ENCODE results near the gene CALR. TPM values are rescaled to one million over a fixed set of nuclear protein-coding genes. Genes with fewer than 3 reads are reported as not detected.
"Not testable (repeated sequence)": the region's sequence is repeated elsewhere in the genome, so short reads cannot be mapped to it uniquely, and the experiment has no call there.

Gene CALR
- total RNA-seq, 2 experiments from 2014 or later, result 522 to 531 TPM

DNA sequence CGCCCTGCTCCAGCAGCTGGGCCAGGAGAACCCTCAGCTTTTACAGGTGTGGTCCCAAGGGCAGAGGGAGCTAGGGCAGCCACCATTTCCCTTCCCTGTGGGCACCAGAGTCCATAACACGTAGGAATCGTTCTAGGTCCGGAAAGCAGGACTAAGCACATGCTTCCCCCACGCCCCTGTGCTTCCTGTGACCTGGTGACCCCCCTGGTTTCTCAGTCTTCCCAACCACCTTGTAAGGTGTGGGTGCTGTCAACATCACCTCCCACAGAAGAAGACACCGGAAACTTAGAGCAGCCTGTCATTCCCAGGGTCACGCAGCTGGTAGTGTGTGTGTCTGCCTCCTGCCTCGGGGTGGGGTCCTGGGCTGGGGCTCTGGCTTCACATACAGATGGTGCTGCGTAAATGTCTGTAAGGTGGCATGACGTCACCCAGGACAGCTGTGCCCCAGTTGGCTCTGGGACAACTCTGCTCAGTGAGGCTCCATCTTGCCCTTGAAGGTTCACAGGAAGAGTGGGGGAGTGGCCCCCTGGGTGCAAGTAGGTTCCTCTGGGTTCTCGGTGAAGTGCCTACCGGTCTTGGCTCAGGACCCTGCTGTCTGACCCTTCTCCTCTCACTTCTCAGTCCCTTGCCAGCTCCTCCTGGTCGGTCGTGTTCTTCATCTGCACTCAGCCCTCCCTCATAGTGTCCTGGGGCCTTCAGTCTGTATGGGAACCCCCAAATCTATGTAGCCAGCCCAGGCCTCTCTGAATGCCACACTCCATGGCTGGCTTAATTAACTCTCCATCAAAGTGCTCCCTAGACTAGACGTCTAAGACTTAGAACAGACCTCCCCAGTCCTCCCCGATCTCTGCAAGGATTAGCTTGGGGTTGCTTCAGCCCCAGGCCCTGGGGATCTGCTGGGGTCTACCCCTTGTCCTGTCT, 11.2 kb downstream of the CALR start:
- ATAC-seq (ENCODE audit: low read depth) (no peak), DNase-seq (no peak)
- peaks cover 30% of the 10 kb centered on the region for H3K36me3 Mint-ChIP-seq
- H3K27me3 Mint-ChIP-seq, result no peaks in the 10 kb centered on the region
- peak overlapping the region; percentile 31 for H3K27ac Mint-ChIP-seq
- no peak overlapping the region for H3K4me3 Mint-ChIP-seq
- POLR2A ChIA-PET, result interaction anchor here (0.7 kb wide), 1 partner anchor 102 kb away, joined by 5 read pairs; no protein-coding TSS in a partner anchor
- H3K4me1 Mint-ChIP-seq, result peaks cover 30% of the 10 kb centered on the region
- H3K9me3 Mint-ChIP-seq, result no peaks in the 10 kb centered on the region

DNA sequence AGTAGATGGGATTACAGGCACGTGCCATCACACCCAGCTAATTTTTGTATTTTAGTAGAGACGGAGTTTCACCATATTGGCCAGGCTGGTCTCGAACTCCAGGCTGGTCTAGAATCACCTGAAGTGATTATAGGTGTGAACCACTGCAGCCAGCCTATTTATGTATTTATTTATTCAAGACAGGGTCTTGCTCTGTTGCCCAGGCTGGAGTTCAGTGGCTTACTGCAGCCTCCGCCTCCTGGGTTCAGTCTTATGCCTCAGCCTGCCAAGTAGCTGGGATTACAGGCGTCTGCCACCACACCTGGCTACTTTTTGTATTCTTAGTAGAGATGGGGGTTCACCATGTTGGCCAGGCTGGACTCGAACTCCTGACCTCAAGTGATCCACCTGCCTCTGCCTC, 13.6 kb downstream of the CALR start:
- H3K4me3 Mint-ChIP-seq; H3K27ac Mint-ChIP-seq; H3K9me3 Mint-ChIP-seq; DNase-seq; H3K27me3 Mint-ChIP-seq; ATAC-seq (ENCODE audit: low read depth): not testable (repeated sequence)
- H3K36me3 Mint-ChIP-seq, result peaks cover 27% of the 10 kb centered on the region
- peaks cover 26% of the 10 kb centered on the region for H3K4me1 Mint-ChIP-seq
- POLR2A ChIA-PET, result interaction anchor here (2.9 to 3.1 kb wide), 2 partner anchors 14 to 67 kb away, joined by 9 to 15 read pairs; partner anchors contain the start of gene CALR

DNA sequence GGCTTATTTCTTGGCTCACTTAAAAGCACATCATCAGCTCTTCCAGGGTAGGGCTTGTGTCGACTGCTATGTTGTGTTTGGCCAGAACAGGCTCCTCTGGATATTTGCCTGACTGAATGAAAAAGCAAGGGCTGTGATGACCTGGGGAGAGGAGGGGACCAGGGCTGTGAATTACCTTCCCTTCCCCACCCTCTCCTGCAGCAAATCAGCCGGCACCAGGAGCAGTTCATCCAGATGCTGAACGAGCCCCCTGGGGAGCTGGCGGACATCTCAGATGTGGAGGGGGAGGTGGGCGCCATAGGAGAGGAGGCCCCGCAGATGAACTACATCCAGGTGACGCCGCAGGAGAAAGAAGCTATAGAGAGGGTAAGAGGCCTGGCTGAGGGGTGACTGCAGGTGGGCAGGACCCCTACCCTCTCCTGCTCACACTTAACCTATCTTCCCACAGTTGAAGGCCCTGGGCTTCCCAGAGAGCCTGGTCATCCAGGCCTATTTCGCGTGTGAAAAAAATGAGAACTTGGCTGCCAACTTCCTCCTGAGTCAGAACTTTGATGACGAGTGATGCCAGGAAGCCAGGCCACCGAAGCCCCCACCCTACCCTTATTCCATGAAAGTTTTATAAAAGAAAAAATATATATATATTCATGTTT, 14.2 kb downstream of the CALR start:
- Mint-ChIP-seq H3K36me3 (peaks cover 26% of the 10 kb centered on the region), H3K27me3 (no peaks in the 10 kb centered on the region), H3K4me1 (peaks cover 24% of the 10 kb centered on the region), H3K9me3 (no peaks in the 10 kb centered on the region), H3K27ac (no peak overlapping the region), H3K4me3 (no peak overlapping the region)
- ATAC-seq (ENCODE audit: low read depth) (no peak), DNase-seq (no peak)
- POLR2A ChIA-PET, result interaction anchor here (0.5 to 3.1 kb wide), 3 partner anchors 15 to 67 kb away, joined by 3 to 15 read pairs (median 9); partner anchors contain the start of gene CALR

DNA sequence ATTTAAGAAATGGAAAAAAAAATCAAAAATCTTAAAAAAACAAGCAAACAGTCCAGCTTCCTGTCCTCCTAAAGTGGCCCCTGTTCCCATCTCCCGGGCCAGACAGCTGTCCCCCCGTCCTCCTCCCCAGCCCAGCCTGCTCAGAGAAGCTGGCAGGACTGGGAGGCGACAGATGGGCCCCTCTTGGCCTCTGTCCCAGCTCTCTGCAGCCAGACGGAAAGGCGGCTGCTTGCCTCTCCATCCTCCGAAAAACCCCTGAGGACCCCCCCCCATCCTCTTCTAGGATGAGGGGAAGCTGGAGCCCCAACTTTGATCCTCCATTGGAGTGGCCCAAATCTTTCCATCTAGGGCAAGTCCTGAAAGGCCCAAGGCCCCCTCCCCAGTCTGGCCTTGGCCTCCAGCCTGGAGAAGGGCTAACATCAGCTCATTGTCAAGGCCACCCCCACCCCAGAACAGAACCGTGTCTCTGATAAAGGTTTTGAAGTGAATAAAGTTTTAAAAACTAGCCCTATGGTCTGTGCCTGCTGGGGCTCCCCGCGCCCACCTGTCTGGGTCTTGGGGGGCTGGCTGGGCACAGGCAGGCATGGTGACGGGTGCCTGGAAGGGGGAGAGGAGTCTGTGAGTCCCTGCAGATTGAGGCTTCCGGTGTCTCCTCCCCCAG, 14.9 kb downstream of the CALR start:
- Mint-ChIP-seq H3K36me3 (peaks cover 21% of the 10 kb centered on the region), H3K9me3 (no peaks in the 10 kb centered on the region), H3K27me3 (no peaks in the 10 kb centered on the region), H3K27ac (peak overlapping the region; percentile 85), H3K4me3 (no peak overlapping the region), H3K4me1 (peaks cover 21% of the 10 kb centered on the region)
- POLR2A ChIA-PET, result interaction anchor here (0.5 to 3.1 kb wide), 3 partner anchors 15 to 68 kb away, joined by 3 to 15 read pairs (median 9); partner anchors contain the start of gene CALR
- DNase-seq (no peak), ATAC-seq (ENCODE audit: low read depth) (no peak)

DNA sequence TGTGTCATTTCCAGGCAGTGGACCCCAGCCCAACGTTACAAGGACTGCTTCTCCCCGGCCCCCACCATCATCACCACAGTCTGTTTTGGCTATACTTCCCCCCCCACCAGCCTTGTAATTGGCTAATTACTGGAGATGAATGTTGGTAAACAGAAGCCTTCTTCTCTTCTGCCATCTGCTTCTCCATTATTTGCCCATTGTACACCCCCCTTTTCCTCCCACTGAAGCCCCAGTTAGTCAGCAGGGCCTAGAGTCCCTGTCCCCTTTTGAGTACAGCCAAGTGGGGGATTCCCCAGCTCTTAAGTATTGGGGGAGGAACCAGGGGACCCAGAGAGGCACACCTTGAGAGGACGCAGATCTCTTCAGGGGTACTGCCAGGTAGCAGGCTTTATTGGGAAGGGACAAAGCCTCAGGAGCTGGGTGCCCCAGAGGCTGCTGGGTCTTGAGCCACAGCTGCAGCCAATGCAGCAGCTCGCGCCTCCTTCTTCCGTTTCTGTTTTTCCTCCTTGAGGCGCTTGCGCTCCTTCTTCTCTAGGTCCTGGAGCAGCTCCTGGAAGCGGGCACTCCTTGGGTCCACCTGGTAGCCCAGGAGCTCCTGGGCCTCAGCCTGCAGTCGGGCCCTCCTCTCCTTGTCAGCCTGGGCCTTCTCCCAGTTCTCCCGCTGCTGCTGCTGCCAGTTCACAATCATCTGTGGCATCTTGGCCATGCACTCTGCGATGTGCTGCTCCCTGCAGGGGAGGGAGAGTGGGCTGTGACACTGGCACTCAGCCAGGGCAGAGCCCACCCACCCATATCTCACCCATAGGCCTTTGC, 15.6 kb downstream of the CALR start:
- H3K9me3 Mint-ChIP-seq, result no peaks in the 10 kb centered on the region
- POLR2A ChIA-PET, result interaction anchor here (0.9 to 3.1 kb wide), 5 partner anchors 8 to 151 kb away, joined by 3 to 15 read pairs (median 9); partner anchors contain the start of genes CALR and RAD23A
- H3K4me1 Mint-ChIP-seq, result peaks cover 21% of the 10 kb centered on the region
- no peaks in the 10 kb centered on the region for H3K27me3 Mint-ChIP-seq
- no peak for DNase-seq
- H3K27ac Mint-ChIP-seq, result peak overlapping the region; percentile 85
- no peak for ATAC-seq (ENCODE audit: low read depth)
- H3K4me3 Mint-ChIP-seq, result no peak overlapping the region
- H3K36me3 Mint-ChIP-seq, result peaks cover 18% of the 10 kb centered on the region

DNA sequence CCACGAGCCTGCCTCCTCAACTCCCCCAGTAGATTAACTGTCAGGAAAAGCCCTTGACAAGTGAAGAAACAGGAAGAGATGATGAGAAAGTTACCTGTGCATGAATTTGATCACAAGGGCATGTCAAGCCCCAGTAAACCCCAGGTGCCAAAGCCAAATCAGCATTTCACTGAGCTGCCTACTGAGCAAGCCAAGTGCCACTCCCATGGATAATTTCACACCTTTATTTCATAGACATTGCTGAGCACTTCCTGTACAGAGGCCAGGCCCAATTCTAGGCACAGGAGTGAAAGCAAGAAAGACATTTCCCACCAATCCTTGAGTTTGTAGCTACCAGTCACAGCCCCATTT, 16.2 kb downstream of the CALR start:
- H3K4me3 Mint-ChIP-seq, result no peak overlapping the region
- peaks cover 16% of the 10 kb centered on the region for H3K36me3 Mint-ChIP-seq
- POLR2A ChIA-PET, result interaction anchor here (0.9 to 3.1 kb wide), 5 partner anchors 8 to 150 kb away, joined by 3 to 15 read pairs (median 9); partner anchors contain the start of genes CALR and RAD23A
- H3K4me1 Mint-ChIP-seq, result peaks cover 21% of the 10 kb centered on the region
- peak overlapping the region; percentile 85 for H3K27ac Mint-ChIP-seq
- no peak for DNase-seq
- ATAC-seq (ENCODE audit: low read depth), result no peak
- no peaks in the 10 kb centered on the region for H3K27me3 Mint-ChIP-seq
- no peaks in the 10 kb centered on the region for H3K9me3 Mint-ChIP-seq

DNA sequence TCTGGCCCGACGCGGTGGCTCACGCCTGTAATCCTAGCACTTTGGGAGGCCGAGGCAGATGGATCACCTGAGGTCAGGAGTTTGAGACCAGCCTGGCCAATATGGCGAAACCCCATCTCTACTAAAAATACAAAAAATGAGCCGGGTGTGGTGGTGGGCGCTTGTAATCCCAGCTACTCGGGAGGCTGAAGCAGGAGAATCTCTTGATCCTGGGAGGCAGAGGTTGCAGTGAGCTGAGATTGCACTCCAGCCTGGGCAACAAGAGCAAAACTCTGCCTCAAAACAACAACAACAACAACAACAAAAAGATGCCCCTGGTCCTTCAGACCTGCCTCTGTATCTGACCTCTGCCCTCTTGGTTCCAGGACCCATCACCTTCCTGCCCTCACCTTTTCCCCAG, 17.2 kb downstream of the CALR start:
- not testable (repeated sequence) for H3K9me3 Mint-ChIP-seq; ATAC-seq (ENCODE audit: low read depth); H3K36me3 Mint-ChIP-seq; DNase-seq; H3K27me3 Mint-ChIP-seq
- peak overlapping the region; percentile 78 for H3K27ac Mint-ChIP-seq
- POLR2A ChIA-PET, result interaction anchor here (0.8 to 2.9 kb wide), 3 partner anchors 9 to 71 kb away, joined by 3 to 10 read pairs (median 3); partner anchors contain the start of gene RAD23A
- H3K4me1 Mint-ChIP-seq, result peaks cover 18% of the 10 kb centered on the region
- peak overlapping the region; percentile 82 for H3K4me3 Mint-ChIP-seq

DNA sequence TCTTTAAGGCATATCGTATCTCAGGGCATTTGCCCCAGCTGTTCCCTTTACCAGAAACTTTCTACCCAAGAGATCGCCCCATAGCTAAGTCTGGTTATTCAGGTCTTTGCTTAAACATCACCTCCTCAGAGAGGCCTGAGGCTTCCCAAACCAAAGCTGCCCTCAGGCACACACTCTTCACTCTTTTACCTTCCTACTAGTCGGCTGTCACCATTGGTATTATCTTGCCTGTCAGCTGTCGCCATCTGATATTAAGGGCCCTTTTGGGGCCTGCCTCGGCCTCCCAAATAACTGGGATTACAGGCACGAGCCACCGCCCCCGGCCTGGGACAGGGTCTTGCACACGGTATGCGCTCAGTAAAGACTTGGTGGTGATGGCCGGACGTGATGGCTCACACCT, 17.6 kb downstream of the CALR start:
- ATAC-seq (ENCODE audit: low read depth) (no peak), DNase-seq (no peak)
- Mint-ChIP-seq H3K36me3 (peaks cover 8% of the 10 kb centered on the region), H3K9me3 (no peaks in the 10 kb centered on the region), H3K4me1 (peaks cover 18% of the 10 kb centered on the region), H3K4me3 (peak overlapping the region; percentile 82), H3K27me3 (no peaks in the 10 kb centered on the region), H3K27ac (peak overlapping the region; percentile 78)
- POLR2A ChIA-PET, result interaction anchor here (0.6 to 2.9 kb wide), 5 partner anchors 10 to 174 kb away, joined by 3 to 10 read pairs (median 3); partner anchors contain the start of gene RAD23A

DNA sequence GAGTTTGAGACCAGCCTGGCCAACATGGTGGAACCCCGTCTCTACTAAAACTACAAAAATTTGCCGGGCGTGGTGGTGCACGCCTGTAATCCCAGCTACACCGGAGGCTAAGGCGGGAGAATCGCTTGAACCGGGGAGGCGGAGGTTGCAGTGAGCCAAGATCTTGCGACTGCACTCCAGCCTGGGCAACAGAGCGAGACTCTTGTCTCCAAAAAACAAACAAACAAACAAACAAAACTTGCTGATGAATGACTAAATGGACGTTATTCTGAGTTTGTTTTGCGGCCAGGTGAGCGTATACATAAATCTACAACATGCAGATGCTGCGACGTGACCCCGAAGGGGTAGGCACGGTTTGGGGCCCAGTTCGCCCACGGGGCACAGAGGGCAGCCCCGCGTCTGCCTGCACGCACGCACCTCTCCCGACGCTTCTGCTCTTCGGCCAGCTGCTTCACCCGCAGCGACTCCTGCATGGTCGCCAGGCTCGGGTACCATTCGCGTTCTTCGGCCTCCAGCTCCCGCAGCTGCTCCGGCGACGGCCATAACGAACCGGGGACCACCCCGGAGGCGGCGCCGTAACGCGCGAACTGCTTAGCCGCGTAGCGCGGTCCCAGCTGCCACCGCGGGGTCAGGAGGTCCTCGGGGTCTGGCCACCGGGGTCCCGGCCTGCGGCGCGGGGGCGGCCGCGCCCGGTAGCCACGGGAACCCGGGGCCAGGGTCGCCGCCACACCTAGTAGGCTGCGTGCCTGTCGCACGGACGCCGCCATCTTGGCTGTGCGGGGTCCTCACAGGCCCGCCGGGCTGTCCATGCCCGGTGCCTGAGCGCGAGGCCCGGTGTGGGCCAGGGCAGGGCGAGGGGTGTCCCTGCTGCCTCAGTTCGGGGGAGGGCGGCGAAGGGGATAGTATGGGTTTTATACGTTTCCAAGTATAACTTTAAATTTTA, 18.3 kb downstream of the CALR start, which contains the start of gene GADD45GIP1:
Gene GADD45GIP1, minus strand, starts transcription at position 778 of the 943 bp plus-strand sequence. Its CDS starts 11 bp downstream, at position 767.
- Mint-ChIP-seq H3K4me3 (peak within 1 kb of the TSS; percentile 95), H3K36me3 (peaks cover 5% of the 10 kb centered on the region), H3K27me3 (no peaks in the 10 kb centered on the region), H3K9me3 (no peaks in the 10 kb centered on the region), H3K27ac (peak within 1 kb of the TSS; percentile 97), H3K4me1 (peaks cover 18% of the 10 kb centered on the region)
- ATAC-seq (ENCODE audit: low read depth) (peak; percentile 95), DNase-seq (peak; percentile 88)
- POLR2A ChIA-PET, result interaction anchor here (0.6 to 2.9 kb wide), 5 partner anchors 10 to 173 kb away, joined by 3 to 10 read pairs (median 3); partner anchors contain the start of gene RAD23A

DNA sequence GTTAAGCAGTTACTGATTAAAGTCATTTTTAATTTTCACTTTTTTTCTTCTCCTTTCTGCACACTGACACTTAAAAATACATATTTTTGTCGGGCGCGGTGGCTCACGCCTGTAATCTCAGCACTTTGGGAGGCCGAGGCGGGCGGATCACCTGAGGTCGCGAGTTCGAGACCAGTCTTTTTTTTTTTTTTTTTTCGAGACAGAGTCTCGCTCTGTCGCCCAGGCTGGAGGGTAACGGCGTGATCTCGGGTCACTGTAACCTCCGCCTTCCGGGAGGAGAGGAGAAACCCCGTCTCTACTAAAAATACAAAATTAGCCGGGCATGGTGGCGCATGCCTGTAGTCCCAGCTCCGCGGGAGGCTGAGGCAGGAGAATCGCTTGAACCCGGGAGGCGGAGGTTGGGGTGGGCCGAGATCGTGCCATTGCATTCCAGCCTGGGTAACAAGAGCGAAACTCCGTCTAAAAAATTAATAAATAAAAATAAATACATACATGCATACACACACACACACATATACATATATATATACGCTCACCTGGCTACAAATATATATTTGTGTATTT, 19.1 kb downstream of the CALR start:
- DNase-seq, H3K36me3 Mint-ChIP-seq, H3K27me3 Mint-ChIP-seq, H3K9me3 Mint-ChIP-seq: not testable (repeated sequence)
- Mint-ChIP-seq H3K4me3 (peak overlapping the region; percentile 95), H3K4me1 (peaks cover 18% of the 10 kb centered on the region), H3K27ac (peak overlapping the region; percentile 97)
- POLR2A ChIA-PET, result interaction anchor here (1.5 kb wide), 1 partner anchor 20 kb away, joined by 7 read pairs; no protein-coding TSS in a partner anchor
- ATAC-seq (ENCODE audit: low read depth), result peak; percentile 22

DNA sequence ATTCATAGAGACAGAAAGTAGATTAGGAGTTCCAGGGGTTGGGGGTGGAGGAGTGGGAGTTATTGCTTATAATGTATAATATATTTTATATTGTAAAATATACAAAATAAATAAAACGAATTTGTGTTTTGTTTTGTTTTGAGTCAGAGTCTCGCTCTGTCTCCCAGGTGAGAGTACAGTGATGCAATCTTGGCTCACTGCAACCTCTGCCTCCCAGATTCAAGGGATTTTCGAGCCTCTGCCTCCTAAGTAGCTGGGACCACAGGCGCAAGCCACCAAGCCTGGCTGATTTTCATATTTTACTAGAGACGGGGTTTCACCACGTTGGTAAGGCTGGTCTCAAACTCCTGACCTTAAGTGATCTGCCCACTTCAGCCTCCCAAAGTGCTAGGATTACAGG, 21.1 kb downstream of the CALR start:
- DNase-seq (no peak), ATAC-seq (ENCODE audit: low read depth) (no peak)
- H3K4me3 Mint-ChIP-seq, result no peak overlapping the region
- H3K9me3 Mint-ChIP-seq, result no peaks in the 10 kb centered on the region
- peaks cover 3% of the 10 kb centered on the region for H3K36me3 Mint-ChIP-seq
- H3K4me1 Mint-ChIP-seq, result peaks cover 13% of the 10 kb centered on the region
- POLR2A ChIA-PET, result no interaction called here
- peaks cover 5% of the 10 kb centered on the region for H3K27me3 Mint-ChIP-seq
- H3K27ac Mint-ChIP-seq, result no peak overlapping the region

All from activated naive CD8-positive, alpha-beta T cell treated with anti-CD3 and anti-CD28 coated beads, Interleukin-2, amount 10 ng/mL, durations not matched to agents 7 days and 5 days (primary cell).